ENCODE results near the gene LMOD3. TPM values are rescaled to one million over a fixed set of nuclear protein-coding genes. Genes with fewer than 3 reads are reported as not detected.

LMOD3 gene
- total and polyA plus RNA-seq, 4 donors, result 0.12 TPM; not detected in 3

Other genes starting within 250 kb of the LMOD3 start
- not detected for gene TAFA4, start 190.0 kb downstream of the LMOD3 start, total RNA-seq
- gene TAFA4, start 190.0 kb downstream of the LMOD3 start, polyA plus RNA-seq, result not detected
- 100 to 1,000 TPM; 104 to 134 TPM for gene EOGT, start 108.9 kb downstream of the LMOD3 start, total RNA-seq
- 100 to 1,000 TPM in 1 of 2 donors, 10 to 100 TPM in 1; 40.6 to 103 TPM for gene EOGT, start 108.9 kb downstream of the LMOD3 start, polyA plus RNA-seq
- 10 to 100 TPM; 45.6 to 52.8 TPM for gene TMF1, start 70.3 kb downstream of the LMOD3 start, total RNA-seq
- 10 to 100 TPM in 1 of 2 donors, 1 to 10 TPM in 1; 7.4 to 14.8 TPM for gene TMF1, start 70.3 kb downstream of the LMOD3 start, polyA plus RNA-seq
- 10 to 100 TPM; 38.0 to 59.7 TPM for gene UBA3, start 42.2 kb downstream of the LMOD3 start, total RNA-seq
- gene UBA3, start 42.2 kb downstream of the LMOD3 start, polyA plus RNA-seq, result 10 to 100 TPM; 32.2 to 38.3 TPM
- 100 to 1,000 TPM; 129 to 205 TPM for gene ARL6IP5, start 37.7 kb downstream of the LMOD3 start, total RNA-seq
- gene ARL6IP5, start 37.7 kb downstream of the LMOD3 start, polyA plus RNA-seq, result 100 to 1,000 TPM; 160 to 195 TPM